ENCODE results near the gene COQ4.

The COQ4 gene

DNA sequence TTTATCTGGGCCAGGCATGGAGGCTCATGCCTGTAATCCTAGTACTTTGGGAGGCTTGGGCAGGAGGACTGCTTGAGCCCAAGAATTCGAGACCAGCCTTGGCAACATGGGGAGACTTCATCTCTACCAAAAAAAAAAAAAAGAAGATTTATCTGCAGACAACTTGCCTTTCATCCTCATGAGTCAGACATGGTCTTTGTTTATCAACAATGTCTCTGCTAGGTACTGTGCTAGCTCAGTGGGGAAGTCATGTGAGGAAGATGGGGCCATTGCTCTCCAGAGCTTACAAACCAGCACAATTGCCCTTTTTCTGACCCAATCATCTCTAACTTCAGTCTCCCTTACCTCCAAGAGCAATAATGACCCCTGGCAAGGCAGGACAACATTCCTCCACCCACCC, 50.1 kb downstream of the COQ4 start:
- no peak for DNase-seq (ENCODE audit: low read depth)

DNA sequence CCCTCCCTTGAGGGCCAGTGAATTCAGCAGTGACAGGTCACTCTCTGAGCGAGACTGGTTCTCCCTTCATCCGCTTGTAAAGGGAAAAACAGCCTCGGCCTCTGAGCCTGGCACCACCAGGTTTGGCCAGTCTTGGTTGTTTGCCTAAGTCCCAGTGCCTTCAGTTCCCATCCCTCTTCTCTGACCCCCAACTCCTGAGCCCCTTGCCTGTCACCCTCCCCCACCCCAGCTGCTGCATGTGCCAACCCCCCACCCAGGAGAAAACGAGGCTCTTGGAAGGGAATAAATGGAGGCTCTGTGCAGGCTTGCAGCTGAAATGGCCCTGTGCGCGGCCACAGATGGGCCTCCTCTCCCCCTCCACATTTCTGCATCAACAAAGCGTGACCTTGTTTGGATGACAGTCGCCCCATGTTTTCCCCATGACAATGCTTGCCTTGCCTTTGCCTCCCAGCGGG, 51.6 kb downstream of the COQ4 start:
- no peak for DNase-seq (ENCODE audit: low read depth)

DNA sequence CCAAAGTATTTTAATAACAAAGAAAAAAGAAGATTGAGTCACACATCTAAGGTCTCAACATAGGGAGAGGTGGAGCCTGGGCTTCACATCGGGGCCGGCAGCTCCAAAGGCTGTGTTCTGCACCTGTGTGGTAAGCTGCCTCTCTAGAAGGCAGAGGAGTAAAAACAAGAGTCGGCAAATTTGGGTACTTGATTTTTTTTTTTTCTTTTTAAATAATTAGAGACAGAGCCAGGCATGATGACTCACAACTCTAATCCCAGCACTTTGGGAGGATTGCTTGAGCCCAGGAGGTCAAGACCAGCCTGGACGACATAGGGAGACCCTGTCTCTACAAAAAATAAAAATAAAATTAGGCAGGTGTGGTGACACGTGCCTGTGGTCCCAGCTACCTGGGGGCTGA, 53.2 kb downstream of the COQ4 start:
- DNase-seq (ENCODE audit: low read depth) = no peak

DNA sequence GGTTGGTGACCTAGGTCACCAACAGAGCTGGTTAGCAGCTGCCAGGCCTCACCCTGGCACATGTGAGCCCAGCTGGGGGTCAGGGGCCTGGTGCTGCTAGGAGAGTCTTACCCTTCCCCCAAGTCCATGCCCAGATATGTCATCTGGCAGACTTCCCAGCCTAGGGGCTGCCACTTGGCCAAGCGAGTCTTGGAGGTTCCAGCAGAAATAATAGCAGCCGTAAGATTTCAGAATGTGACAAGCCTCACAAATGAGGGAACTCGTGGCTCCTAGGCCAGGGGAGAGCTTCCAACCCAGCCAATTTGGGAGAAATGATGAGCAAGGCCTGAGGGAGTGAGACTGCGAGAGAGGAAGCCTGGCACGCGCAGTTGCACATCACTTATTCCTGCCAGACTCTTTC, 59.6 kb downstream of the COQ4 start:
- DNase-seq (ENCODE audit: low read depth) = no peak

DNA sequence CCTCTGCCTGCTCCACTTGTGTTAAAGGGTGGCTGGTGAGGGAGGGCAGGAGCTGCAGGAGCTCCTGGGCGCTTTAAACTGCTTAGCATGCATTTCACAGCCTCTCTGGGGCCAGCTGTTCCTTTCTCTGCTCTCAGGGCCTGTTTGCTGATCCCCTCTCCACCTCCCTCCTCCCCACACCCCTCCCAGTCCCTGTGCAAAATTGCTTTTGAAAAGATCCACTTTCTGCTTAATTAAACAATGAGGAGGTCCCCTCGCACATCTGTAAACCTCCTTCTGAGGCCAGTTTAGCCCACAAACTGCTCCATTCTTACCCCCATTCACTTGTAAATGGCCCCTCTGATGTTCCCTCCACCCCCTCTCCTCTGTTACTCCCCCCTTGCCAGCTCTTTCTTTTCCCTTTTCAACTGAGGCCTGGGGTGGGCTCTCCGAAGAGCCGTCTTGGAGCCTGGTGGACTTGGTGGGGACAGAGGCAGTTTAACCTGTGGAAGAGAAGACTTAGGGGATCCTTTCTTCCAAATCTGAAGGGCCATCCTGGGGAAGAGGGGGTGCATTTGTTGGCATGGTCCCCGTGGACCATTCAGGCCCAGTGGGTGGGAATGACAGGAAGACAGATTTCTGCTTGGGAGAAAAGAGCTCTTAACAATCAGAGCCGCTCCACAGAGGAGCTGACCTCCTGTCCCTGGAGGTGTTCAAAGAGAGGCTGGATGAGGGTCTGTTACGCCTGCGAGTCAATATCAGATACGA, 60.5 kb downstream of the COQ4 start:
- no peak for DNase-seq (ENCODE audit: low read depth)
